ENCODE measurements around the gene NOTO. TPM values are rescaled to one million over a fixed set of nuclear protein-coding genes. Genes with fewer than 3 reads are reported as not detected.

Gene NOTO
- total RNA-seq, 6 donors from 2014 or later: 0.09 to 0.15 (median 0.10) TPM; not detected in 3

GRCh38 chr2:73212448-73213176 is 10.2 kb downstream of the NOTO start:
- 53 to 57% methylated on average over 19 to 20 of the region's 20 CpGs for WGBS, 2 donors
- TF ChIP-seq EP300 (IDR thresholded peaks at IDR 0.05) (no peak), CTCF (IDR thresholded peaks at IDR 0.05) (peak; percentile 79 to 95 (median 88))
- Histone ChIP-seq H3K27ac (peak overlapping the region in 3 of 4 donors; percentile 2 to 32 (median 13)), H3K36me3 (no peaks in the 10 kb centered on the region), H3K4me1 (peaks cover 8 to 34% (median 17%) of the 10 kb centered on the region in 4 donors), H3K9me3 (no peaks in the 10 kb centered on the region), H3K27me3 (no peaks in the 10 kb centered on the region), H3K4me3 (no peak overlapping the region)
- DNase-seq (peak; percentile 71 to 91), ATAC-seq (ENCODE audit: low FRiP score in 2 of 2) (peak; percentile 83 to 89)

- Histone ChIP-seq H3K4me1 (peaks cover 8 to 34% (median 17%) of the 10 kb centered on the region in 4 donors), H3K36me3 (peaks cover 0 to 5% (median 0%) of the 10 kb centered on the region in 4 donors), H3K27ac (peak within 1 kb of the TSS; percentile 55 to 74 (median 64)), H3K27me3 (no peaks in the 10 kb centered on the region), H3K4me3 (peak within 1 kb of the TSS; percentile 66 to 96 (median 93)), H3K9me3 (no peaks in the 10 kb centered on the region)
- ATAC-seq (ENCODE audit: low FRiP score in 2 of 2) (peak; percentile 92 to 98), DNase-seq (peak; percentile 80 to 96)
- 0 to 3% methylated on average over 10 to 63 of the region's 64 CpGs for WGBS, 2 donors
- TF ChIP-seq POLR2A (IDR thresholded peaks at IDR 0.05) (peak in 1 of 4 donors; percentile 59), POLR2AphosphoS5 (IDR thresholded peaks at IDR 0.05) (peak; percentile 55 to 60), CTCF (IDR thresholded peaks at IDR 0.05) (no peak), EP300 (IDR thresholded peaks at IDR 0.05) (no peak)
These were observed 12.0 kb downstream of the NOTO start, which contains the start of gene SMYD5 for GRCh38 chr2:73214120-73215035. TSS of gene SMYD5 (plus strand) at chr2:73214245. CDS start at chr2:73214267, 22 bp downstream.

- peaks cover 0 to 14% (median 1%) of the 10 kb centered on the region in 4 donors for H3K36me3 ChIP-seq
- 82 to 86% methylated on average over 4 of the region's 4 CpGs for WGBS, 2 donors
- no peaks in the 10 kb centered on the region for H3K9me3 ChIP-seq
- no peaks in the 10 kb centered on the region for H3K27me3 ChIP-seq
- no peak overlapping the region for H3K27ac ChIP-seq
- ATAC-seq (ENCODE audit: low FRiP score in 2 of 2) (no peak), DNase-seq (no peak)
- H3K4me1 ChIP-seq: peaks cover 8 to 34% (median 17%) of the 10 kb centered on the region in 4 donors
- H3K4me3 ChIP-seq: peak overlapping the region in 1 of 4 donors; percentile 93
- no peak for TF ChIP-seq POLR2AphosphoS5 (IDR thresholded peaks at IDR 0.05)
- TF ChIP-seq POLR2A (IDR thresholded peaks at IDR 0.05): no peak
- TF ChIP-seq CTCF (IDR thresholded peaks at IDR 0.05): no peak
- no peak for TF ChIP-seq EP300 (IDR thresholded peaks at IDR 0.05)
These were observed 12.9 kb downstream of the NOTO start for GRCh38 chr2:73215254-73215653.

DNA sequence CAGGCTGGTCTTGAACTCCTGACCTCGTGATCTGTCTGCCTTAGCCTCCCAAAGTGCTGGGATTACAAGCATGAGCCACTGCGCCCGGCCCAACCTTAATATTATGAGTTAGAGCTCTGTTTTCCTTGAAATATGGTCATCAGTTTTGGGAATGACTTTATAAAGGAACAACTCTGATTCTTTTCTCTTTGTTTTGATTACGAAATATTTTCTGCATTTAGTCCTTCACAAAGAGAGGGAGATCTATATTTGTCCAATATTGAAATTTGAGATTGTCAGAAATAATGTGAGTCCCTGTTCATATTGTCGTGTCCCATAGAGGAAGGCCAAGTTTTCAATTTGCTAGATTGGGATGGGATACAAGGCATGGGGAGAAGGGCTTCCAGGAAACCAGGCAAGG is 14.8 kb downstream of the NOTO start:
- Histone ChIP-seq H3K9me3 (no peaks in the 10 kb centered on the region), H3K4me3 (no peak overlapping the region), H3K4me1 (peaks cover 8 to 30% (median 17%) of the 10 kb centered on the region in 4 donors), H3K27ac (no peak overlapping the region), H3K27me3 (no peaks in the 10 kb centered on the region), H3K36me3 (peaks cover 0 to 33% (median 5%) of the 10 kb centered on the region in 4 donors)
- TF ChIP-seq POLR2AphosphoS5 (IDR thresholded peaks at IDR 0.05) (no peak), CTCF (IDR thresholded peaks at IDR 0.05) (no peak), EP300 (IDR thresholded peaks at IDR 0.05) (no peak), POLR2A (IDR thresholded peaks at IDR 0.05) (no peak)
- DNase-seq: no peak
- ATAC-seq (ENCODE audit: low FRiP score in 2 of 2): no peak
- WGBS, 2 donors: 94 to 95% methylated on average over 5 of the region's 5 CpGs

Measured in upper lobe of left lung (tissue), 6 donors.